Stimulated activated CD4-positive, alpha-beta T cell treated with anti-CD3 and anti-CD28 coated beads, TNF-alpha, amount 100 ng/mL, for 24 hours (primary cell): Measurements from ENCODE around the gene C1orf146.
"Not testable (repeated sequence)": the region's sequence is repeated elsewhere in the genome, so short reads cannot be mapped to it uniquely, and the experiment has no call there.

Source experiments
- DNase-seq, 3 experiments: peaks; one replicate each; pipeline ENCODE4 v3.0.0-alpha.2; 2020; ENCODE audit warnings: low read depth in 3 of 3

C1orf146 gene

GRCh38 chr1:92217721-92218120 is at the start of gene C1orf146:
TSS of gene C1orf146 (plus strand) at chr1:92217915. CDS start at chr1:92231421, 13,506 bp downstream.
- DNase-seq = no peak

DNA sequence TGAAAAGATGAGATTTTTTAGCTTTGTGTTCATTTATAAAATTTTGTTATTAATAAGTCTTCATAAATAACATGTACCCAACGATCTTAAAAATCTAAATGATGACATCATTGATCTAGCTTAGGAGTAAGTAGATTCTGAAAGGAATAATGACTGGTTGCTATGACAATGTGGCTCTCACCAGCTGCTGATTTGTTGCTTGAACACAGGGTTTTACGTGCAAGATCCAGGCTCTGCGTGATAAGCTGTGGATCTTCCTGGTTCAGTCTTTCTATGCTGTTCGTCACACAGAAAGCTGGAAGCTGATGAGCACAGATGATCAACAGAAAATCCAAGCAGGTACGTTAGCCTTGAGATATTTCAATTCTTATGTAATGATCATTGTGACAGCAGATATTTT is 49.1 kb upstream of the C1orf146 start:
- DNase-seq = no peak

DNA sequence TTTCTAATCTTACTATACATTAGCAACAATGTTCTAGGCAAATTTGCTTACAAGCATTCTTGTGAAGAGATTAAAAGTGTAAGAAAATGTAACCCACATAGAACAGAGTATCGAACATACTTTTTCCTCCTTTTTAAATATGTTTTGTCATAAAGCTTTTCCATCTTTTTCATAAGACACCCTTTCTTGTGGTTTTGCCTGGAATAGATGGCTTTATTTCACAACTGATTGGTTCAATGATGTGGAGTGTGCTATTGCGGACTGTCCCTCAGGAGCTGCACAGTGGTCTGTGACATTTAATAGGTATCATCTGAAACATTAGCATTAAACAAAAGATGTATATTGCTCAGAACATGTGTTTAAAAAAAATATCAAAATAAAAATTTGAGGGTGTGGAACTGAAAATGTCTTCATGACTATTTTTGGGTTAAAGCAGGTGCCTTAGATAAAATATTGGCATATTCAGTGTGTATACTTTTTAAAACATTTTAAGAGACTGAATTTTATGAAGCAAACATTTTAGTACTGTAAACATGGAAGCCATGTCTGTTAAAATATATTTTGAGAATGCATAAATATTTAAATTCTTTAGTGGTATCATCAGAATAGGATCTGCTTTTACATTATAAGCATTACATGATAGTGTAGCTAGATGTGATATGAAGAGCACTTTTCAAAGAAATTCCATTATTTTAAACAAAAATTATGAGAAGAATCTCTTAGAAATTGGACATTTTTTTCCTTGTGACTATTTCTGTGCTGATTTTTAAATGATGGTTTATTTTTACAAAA is 48.3 kb upstream of the C1orf146 start:
- no peak for DNase-seq

DNA sequence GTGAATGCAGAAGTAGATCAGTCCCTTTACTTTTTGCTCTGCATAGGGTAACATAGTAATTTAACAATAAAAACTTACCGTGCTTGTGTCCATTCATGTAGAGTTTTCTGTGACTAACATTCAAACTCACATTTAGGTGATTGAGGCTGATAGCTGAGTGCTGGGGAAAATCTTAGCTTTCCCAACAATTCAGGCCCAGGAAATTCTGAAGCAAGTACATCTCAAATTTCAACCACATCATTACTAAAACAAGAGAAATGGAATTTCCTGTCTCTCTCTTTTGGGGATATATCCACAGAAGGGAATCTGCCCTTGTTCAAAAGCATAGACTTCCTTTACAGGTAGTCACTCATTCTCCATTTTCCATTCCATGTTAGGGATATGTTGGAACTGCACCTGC is 33.1 kb upstream of the C1orf146 start:
- DNase-seq = no peak

GRCh38 chr1:92186081-92186480 is 31.6 kb upstream of the C1orf146 start:
- no peak for DNase-seq

DNA sequence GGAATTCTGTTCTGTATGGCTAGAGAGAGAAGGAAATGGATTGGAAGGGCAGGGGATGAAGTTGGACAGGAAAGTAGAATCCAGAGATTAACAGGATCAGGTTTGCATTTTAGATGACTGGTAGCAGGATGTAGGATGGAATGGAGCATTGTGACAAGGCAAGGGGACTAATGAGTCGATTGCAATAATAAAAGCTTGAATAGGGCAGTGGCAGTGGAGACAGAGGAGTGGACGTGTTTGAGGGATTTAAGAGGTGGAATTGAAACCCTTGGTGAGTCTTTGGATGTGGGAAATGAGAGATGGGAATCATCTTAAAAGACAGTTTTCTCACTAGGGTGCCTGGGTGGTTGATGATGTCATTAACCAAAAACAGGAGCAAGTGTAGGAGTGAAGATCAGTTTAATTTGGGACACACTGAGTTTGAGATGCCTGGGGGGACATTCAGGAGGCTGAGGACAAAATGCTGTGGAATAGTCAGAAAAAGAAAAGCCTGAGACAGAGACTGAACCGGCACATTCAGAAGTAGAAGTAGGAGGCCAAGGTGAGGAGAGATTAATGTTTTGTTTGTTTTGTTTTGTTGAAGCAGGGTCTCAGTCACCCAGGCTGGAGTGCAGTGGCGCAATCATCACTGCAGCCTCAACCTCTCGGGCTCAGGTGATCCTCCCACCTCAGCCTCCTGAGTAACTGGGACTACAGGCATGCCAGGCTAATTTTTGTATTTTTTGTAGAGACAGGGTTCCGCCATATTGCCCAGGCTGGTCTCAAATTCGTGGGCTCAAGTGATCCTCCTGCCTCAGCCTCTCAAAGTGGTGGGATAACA is 29.1 kb upstream of the C1orf146 start:
- DNase-seq = no peak

DNA sequence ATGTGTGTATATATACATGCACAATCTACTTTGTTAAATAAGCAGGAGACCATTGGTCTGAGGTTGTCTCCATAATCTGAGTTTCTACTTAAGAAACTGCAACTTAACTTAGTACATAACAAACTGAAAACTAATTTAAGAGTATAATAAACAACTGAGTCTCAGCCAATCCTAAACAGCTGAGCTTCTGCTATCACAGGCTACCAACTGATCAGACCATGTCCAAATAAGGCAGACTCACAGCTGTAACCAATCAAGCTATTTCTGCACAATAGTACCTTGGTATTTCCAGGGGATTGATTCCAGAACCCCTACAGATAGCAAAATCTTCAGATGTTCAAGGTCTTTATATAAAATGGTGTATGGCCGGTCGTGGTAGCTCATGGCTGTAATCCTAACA is 26.0 kb upstream of the C1orf146 start:
- DNase-seq = no peak

GRCh38 chr1:92192246-92192645 is 25.5 kb upstream of the C1orf146 start:
- no peak for DNase-seq

DNA sequence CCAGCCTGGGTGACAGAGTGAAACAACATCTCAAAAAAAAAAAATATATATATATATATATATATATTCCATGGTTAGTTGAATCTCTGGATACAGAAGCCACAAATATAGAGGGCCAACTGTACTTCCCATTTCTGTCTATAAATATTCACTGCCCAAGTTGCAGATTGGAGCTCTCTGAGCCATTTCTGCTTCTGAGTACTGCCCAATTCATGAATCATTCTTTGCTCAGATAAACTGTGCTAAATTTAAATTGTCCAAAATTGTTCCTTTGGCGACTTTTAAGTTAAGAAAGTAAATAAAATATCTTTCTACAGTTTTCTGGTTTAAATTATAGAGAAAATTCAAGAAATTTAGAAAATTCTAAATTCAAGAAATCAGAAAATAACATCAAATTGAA is 23.2 kb upstream of the C1orf146 start:
- DNase-seq = no peak

DNA sequence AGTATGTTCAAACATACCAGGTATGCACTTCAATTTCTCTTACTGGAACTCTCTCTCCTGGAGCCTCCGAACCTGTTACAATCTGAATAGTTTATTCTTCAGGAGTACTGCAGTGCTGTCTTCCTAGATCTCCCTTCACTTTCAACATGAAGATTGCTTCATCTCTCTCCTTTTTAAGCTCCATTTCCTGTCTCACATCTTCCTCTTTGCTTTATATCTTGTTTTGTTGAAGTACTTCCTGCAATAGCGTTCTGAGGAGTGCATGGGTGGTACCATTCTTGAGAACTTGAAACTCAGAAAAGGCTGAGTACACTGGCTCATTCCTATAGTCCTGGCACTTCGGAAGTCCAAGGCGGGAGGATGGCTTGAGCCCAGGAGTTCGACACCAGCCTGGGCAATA is 15.7 kb upstream of the C1orf146 start:
- DNase-seq = no peak

DNA sequence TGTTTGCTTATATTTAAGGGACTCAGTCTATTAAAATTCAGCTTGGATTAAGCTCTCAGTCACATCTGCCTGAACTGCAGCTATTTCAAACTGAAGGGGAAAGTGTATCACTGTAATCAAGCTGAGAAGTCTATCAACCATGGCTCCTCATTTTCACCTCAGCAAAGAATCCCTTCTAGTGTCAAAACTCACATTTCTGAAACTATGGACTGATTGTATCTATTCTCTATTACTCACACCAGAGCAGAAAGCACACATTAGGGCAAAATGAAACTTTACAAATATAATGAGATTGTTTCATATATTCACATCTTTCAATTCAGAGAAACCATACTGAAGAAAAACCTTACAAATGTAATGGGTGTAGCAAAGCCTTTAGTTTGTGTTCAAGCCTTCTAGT is 14.6 kb upstream of the C1orf146 start:
- DNase-seq = no peak

DNA sequence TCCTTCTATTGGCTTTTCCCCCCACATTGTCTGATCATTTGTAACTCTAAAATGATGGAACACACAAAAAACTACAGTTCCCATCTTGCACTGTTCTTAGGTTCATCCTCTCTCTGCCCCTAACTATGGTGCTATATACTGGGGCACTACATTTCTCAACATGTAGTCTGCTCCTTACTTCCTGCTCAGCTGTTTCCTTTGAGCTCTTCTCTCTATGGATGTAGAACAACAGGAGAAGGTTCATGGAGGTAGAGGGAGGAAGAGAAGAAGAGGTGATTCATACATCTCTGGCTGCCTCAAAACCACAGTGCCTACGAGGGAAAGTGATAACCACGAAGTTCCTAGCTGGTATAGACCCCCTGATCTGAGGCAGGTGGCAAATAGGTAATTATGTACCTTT is 7.0 kb upstream of the C1orf146 start:
- no peak for DNase-seq

- DNase-seq = no peak
Observed at GRCh38 chr1:92211166-92211565, 6.5 kb upstream of the C1orf146 start.

GRCh38 chr1:92218559-92218958 is 844 bp downstream of the C1orf146 start:
- DNase-seq = no peak

GRCh38 chr1:92219028-92219427 is 1.3 kb downstream of the C1orf146 start:
- no peak for DNase-seq

- no peak for DNase-seq
Observed at GRCh38 chr1:92228401-92228800, 10.7 kb downstream of the C1orf146 start.

DNA sequence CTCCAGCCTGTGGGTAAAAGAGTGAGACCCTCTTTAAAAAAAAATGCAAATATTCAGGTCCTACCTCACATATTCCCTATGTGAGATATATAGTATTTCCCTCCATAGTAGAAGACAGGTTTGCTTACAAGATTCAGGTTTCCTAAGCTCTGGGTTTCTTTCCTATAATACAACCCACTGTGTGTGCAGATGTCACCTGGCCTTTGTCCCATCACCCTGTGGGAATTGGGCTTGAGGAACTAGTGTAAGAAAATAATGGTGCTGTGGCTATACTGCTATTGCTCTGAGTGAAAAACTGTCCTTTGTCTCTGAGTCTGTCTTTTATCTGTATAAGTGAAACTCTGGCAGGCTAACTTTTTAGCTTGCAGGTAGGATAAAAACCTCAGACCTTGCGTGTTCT is 13.0 kb downstream of the C1orf146 start:
- no peak for DNase-seq

DNA sequence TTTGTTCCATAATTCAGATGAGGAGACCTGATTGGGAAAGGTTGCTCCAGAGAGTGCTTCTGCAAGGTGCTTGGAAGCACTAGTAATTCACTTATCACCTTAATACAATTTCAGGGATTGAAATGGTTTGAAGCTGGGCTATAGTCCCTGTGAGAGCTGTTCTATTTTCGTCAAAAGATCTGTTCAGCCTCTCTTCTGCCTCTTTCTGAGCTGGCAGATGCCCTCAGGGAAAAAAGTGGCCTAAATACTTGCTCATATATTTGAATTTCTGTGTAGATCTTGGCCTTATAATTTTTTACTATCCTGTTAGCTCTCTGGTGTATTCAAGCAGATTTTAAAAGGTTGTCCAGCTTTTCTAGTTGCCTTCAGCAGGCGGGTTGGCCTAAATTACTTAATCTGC is 22.3 kb downstream of the C1orf146 start:
- DNase-seq = no peak

- no peak for DNase-seq
Observed at GRCh38 chr1:92244376-92244775, 26.7 kb downstream of the C1orf146 start.

DNA sequence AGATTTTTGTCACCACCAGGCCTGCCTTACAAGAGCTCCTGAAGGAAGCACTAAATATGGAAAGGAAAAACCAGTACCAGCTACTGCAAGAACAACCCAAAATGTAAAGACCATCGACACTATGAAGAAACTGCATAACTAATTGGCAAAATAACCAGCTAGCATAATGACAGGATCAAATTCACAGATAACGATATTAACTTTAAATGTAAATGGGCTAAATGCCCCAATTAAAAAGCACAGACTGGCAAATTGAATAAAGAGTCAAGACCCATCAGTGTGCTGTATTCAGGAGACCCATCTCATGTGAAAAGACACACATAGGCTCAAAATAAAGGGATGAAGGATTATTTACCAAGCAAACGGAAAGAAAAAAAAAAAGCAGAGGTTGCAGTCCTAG is 37.0 kb downstream of the C1orf146 start:
- DNase-seq = not testable (repeated sequence)

DNA sequence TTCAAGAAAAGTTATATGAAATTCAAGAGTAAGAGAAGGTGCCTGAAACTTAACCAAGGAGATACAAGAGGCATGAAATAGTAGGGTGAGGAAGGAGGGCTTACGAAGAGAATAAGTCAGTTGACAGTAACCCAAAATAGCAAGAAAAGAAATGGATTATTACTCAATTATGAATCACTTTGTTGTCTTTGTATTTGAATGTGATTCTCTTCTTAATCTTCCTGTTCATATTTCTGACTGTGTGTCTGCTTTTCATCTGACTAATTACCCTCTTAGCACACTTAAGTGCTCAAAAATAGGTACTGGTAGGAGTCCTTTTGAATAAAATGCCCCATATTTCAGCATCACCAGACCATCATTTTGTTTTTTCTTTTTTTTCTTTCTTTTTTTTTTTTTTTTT is 41.6 kb downstream of the C1orf146 start:
- no peak for DNase-seq

DNA sequence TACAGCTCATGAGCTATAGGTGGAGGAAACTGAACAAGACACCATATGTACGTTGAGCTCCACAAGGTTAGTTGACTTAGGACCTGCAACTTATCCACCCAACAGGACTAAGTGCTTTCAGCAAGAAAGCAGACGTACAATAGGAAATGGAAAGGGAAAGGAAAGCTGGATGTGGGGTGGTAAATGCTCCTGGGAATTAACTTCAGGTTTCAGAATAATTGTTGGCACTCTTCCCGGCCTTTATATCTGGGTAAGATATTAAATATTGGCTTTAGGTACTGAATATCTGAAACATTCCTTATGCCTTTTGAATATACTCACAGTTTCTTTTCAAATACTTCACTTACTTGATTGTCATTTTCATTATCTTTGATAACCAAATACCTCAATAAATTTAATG is 44.8 kb downstream of the C1orf146 start:
- no peak for DNase-seq

GRCh38 chr1:92273039-92273438 is 55.3 kb downstream of the C1orf146 start:
- DNase-seq = no peak
